Left lung (tissue), 10 donors: Measurements from ENCODE around the gene TRIM17. TPM values are rescaled to one million over a fixed set of nuclear protein-coding genes. Genes with fewer than 3 reads are reported as not detected.

Experiments
- ATAC-seq: fragments of 200-7000 bp; cut with Tn5 transposase; one replicate; pipeline ENCODE4 v1.9.1; 2020; ENCODE audit warnings: moderate library complexity
- DNase-seq, 4 donors: peaks; one replicate each; pipeline ENCODE4 v3.0.0-alpha.2; 2013 to 2020
- H3K27ac ChIP-seq, 2 donors: fragments of 200-600 bp; sonication (generic) in 1 of 2; one replicate each; pipeline versions ENCODE4 v1.5.0 to v1.8.0; 2020 to 2021
- H3K27me3 ChIP-seq, 2 donors: fragments of 200-600 bp; sonication (generic) in 1 of 2; one replicate each; pipeline versions ENCODE4 v1.5.0 to v1.8.0; 2020 to 2021
- H3K36me3 ChIP-seq, 2 donors: fragments of 200-600 bp; sonication (generic) in 1 of 2; one replicate each; pipeline versions ENCODE4 v1.5.0 to v1.8.0; 2020 to 2021
- H3K4me1 ChIP-seq, 2 donors: fragments of 200-600 bp; one replicate each; pipeline ENCODE4 v1.8.0; 2021
- H3K4me3 ChIP-seq, 2 donors: fragments of 200-600 bp; sonication (generic) in 1 of 2; one replicate each; pipeline versions ENCODE4 v1.5.0 to v1.8.0; 2020 to 2021; ENCODE audit warnings: mild to moderate bottlenecking in 1 of 2
- H3K9me3 ChIP-seq, 2 donors: fragments of 200-600 bp; sonication (generic) in 1 of 2; one replicate each; pipeline versions ENCODE4 v1.5.0 to v1.8.0; 2020 to 2021
- intact Hi-C, 2 donors: fragments of 100-400 bp; cut with DNase I; formaldehyde crosslinking; loops; one replicate each; pipeline versions ENCODE4 v1.11.2 to v1.14.2; 2022
- polyA plus RNA-seq, 6 donors: library from polyadenylated mRNA; unstranded; fragments of 120-200 nt; gene quantifications; one replicate each; pipeline ENCODE4 v1.2.1, GENCODE V29; 2013; ENCODE audit not compliant: insufficient read length in 6 of 6
- total RNA-seq, 2 donors: library from RNA; stranded (reverse); fragmentation: NEBNext Ultra II Directional; extraction: Animal tissue kit (Norgen Biotek cat#: 25700); gene quantifications; one replicate each; pipeline ENCODE4 v1.2.1, GENCODE V29; 2021
- TF ChIP-seq, protein P1 (sequence below), 2 donors: fragments of 200-600 bp; sonication (generic) in 1 of 2; IDR thresholded peaks; one replicate each; pipeline versions ENCODE4 v1.5.0 to v1.8.0; 2021; ENCODE audit warnings: antibody characterized with exemption in 2 of 2
- donor health status: DM: no; HTN: yes; CAD: no.
- donor health status: DM: no; HTN: no; CAD: no.

The TRIM17 gene
- total and polyA plus RNA-seq, 8 donors = 1.3 to 4.0 (median 3.3) TPM

DNA sequence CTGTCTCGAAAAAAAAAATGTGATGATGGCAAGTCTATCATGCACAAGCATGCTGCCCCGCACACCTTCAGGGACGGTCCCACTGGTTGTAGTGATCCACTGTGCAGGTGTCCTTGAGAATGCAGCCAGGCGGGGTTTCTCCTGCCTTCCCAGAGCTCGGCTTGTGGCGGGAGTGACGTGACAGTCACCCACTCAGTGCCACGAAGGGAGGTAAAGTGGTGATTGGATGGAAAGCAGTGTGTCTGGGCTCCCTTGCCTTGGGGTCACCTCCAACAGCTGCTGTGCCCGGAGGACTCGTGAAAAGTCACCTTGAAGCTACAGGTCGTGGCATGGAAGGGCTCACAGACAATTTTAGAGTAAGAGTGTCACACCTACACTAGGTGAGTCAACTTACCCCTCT, 33.5 kb upstream of the TRIM17 start:
- H3K4me1 ChIP-seq = peaks cover 10 to 15% of the 10 kb centered on the region in 2 donors
- intact Hi-C loops = no loop called here
- H3K36me3 ChIP-seq = no peaks in the 10 kb centered on the region
- no peaks in the 10 kb centered on the region for H3K9me3 ChIP-seq
- no peak overlapping the region for H3K27ac ChIP-seq
- H3K4me3 ChIP-seq = no peak overlapping the region
- no peak for ATAC-seq
- TF ChIP-seq, protein P1, sequence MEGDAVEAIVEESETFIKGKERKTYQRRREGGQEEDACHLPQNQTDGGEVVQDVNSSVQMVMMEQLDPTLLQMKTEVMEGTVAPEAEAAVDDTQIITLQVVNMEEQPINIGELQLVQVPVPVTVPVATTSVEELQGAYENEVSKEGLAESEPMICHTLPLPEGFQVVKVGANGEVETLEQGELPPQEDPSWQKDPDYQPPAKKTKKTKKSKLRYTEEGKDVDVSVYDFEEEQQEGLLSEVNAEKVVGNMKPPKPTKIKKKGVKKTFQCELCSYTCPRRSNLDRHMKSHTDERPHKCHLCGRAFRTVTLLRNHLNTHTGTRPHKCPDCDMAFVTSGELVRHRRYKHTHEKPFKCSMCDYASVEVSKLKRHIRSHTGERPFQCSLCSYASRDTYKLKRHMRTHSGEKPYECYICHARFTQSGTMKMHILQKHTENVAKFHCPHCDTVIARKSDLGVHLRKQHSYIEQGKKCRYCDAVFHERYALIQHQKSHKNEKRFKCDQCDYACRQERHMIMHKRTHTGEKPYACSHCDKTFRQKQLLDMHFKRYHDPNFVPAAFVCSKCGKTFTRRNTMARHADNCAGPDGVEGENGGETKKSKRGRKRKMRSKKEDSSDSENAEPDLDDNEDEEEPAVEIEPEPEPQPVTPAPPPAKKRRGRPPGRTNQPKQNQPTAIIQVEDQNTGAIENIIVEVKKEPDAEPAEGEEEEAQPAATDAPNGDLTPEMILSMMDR (IDR thresholded peaks at IDR 0.05) = no peak
- DNase-seq = no peak
- H3K27me3 ChIP-seq = peaks cover 23 to 37% of the 10 kb centered on the region in 2 donors

DNA sequence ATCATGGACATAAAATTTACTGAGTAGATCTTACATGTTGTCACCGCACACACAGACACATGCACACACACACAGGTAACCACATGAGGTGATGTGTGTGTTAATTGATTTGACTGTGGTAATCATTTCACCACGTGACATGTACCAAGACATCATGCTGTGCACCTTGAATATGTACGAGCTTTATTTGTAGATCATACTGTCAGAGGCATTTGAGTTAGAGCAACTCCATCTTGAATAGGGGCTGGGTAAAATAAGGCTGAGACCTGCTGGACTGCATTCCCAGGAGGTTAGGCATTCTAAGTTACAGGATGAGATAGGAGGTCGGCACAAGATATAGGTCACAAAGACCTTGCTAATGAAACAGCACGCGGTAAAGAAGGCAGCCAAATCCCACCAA, 31.7 kb upstream of the TRIM17 start:
- no peak overlapping the region for H3K4me3 ChIP-seq
- TF ChIP-seq, protein P1 (IDR thresholded peaks at IDR 0.05) = no peak
- H3K27ac ChIP-seq = no peak overlapping the region
- intact Hi-C loops = no loop called here
- H3K9me3 ChIP-seq = no peaks in the 10 kb centered on the region
- H3K27me3 ChIP-seq = peaks cover 39 to 49% of the 10 kb centered on the region in 2 donors
- no peak for DNase-seq
- ATAC-seq = no peak
- no peaks in the 10 kb centered on the region for H3K36me3 ChIP-seq
- H3K4me1 ChIP-seq = peaks cover 10 to 15% of the 10 kb centered on the region in 2 donors

DNA sequence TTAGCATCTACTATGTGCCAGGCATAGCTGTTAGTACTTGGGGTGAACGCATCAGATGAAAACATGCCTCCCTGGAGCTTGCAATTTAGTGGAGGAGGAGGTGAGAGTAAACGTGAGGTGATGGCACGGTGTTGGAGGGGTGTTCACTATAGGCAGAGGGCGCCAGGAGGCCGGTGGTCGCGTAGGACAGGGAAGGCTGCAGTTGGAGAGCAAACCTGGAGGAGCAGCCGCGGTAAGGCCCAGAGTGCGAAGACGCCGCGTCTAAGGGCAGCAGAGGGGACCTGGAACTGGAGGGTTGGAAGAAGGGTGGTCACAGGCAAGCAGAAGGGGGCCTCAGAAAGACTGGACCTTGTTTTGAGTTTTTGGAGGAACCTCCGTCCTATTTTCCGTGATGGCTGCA, 30.2 kb upstream of the TRIM17 start:
- intact Hi-C loops = no loop called here
- Histone ChIP-seq H3K9me3 (no peaks in the 10 kb centered on the region), H3K36me3 (no peaks in the 10 kb centered on the region), H3K27me3 (peaks cover 39 to 64% of the 10 kb centered on the region in 2 donors), H3K4me3 (no peak overlapping the region), H3K4me1 (peaks cover 9 to 10% of the 10 kb centered on the region in 2 donors), H3K27ac (no peak overlapping the region)
- ATAC-seq = no peak
- TF ChIP-seq, protein P1 (IDR thresholded peaks at IDR 0.05) = no peak
- peak in 1 of 4 donors; percentile 63 for DNase-seq

DNA sequence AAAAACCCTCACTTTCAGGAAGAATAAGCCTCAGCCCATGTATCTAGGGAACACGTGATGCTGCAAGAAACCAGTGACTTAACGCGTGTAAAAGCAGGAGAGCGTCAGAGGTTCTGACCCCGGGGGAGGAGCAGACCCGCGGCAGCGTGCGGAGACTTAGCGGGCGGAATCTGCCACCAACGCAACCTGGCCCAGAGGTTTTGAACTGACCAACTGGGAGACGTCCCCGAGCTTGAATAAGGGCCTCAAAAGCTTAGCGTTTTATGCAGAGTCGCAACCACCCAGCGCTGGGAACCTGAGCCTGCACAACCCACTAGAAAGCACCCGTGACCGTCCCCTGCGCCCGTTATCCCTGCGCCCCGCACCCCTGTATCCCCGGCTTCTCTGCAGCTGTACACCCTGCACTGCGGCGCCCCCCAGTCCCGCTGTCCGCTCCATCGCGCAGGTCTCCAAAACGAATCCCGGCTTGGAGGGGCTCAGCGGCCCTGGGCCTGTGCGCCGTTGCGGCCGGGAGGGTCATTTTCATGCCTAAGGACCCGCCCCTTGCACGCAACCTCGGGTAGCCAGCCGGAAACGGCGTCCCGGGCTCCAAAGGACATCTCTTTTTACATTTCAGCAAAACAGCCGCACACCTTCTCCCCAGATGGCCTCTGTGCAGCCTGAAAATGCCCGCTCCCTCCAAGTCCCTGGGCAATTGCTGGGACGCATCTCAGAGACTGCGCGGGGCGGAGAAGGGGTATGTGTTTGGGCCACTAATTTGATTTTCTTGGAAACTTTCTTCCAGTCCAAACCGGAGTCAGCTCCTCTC, 29.4 kb upstream of the TRIM17 start:
- TF ChIP-seq, protein P1 (IDR thresholded peaks at IDR 0.05) = no peak
- peaks cover 9 to 10% of the 10 kb centered on the region in 2 donors for H3K4me1 ChIP-seq
- no peaks in the 10 kb centered on the region for H3K36me3 ChIP-seq
- peaks cover 39 to 72% of the 10 kb centered on the region in 2 donors for H3K27me3 ChIP-seq
- intact Hi-C loops = no loop called here
- H3K4me3 ChIP-seq = peak overlapping the region; percentile 9 to 28
- peak in 1 of 4 donors; percentile 74 for DNase-seq
- H3K27ac ChIP-seq = no peak overlapping the region
- ATAC-seq = peak; percentile 78
- no peaks in the 10 kb centered on the region for H3K9me3 ChIP-seq

- intact Hi-C loops = no loop called here
- H3K27ac ChIP-seq = no peak overlapping the region
- no peaks in the 10 kb centered on the region for H3K9me3 ChIP-seq
- no peaks in the 10 kb centered on the region for H3K36me3 ChIP-seq
- peak overlapping the region in 1 of 2 donors; percentile 28 for H3K4me3 ChIP-seq
- H3K27me3 ChIP-seq = peaks cover 39 to 78% of the 10 kb centered on the region in 2 donors
- DNase-seq = no peak
- peaks cover 9 to 10% of the 10 kb centered on the region in 2 donors for H3K4me1 ChIP-seq
- TF ChIP-seq, protein P1 (IDR thresholded peaks at IDR 0.05) = no peak
- no peak for ATAC-seq
Observed at GRCh38 chr1:228445490-228445842, 28.8 kb upstream of the TRIM17 start.
